WERI-Rb-1 (cell line): ENCODE data around the gene PHACTR4.
"Not testable (repeated sequence)": the region's sequence is repeated elsewhere in the genome, so short reads cannot be mapped to it uniquely, and the experiment has no call there.

ENCODE experiments used
- DNase-seq: peaks from one replicate; pipeline ENCODE4 v3.0.0-alpha.2; 2020
- H3K27ac ChIP-seq: fragments of 250-450 bp; sonication (Bioruptor Pico); 2 replicates; pipeline ENCODE4 v1.5.1; 2020; ENCODE audit warnings: mild to moderate bottlenecking, moderate library complexity
- H3K27me3 ChIP-seq: fragments of 250-450 bp; sonication (Bioruptor Pico); 2 replicates; pipeline ENCODE4 v1.5.1; 2021; ENCODE audit warnings: mild to moderate bottlenecking, low read depth, moderate library complexity; ENCODE audit not compliant: insufficient read depth, severe bottlenecking
- H3K36me3 ChIP-seq: fragments of 250-450 bp; sonication (Bioruptor Pico); 2 replicates; pipeline ENCODE4 v1.5.1; 2020; ENCODE audit warnings: mild to moderate bottlenecking, moderate library complexity
- H3K4me3 ChIP-seq: 2 replicates; pipeline ENCODE4 v1.5.1; 2011; ENCODE audit warnings: low read depth, mild to moderate bottlenecking, control low read depth, low read length
- H3K9me3 ChIP-seq: fragments of 250-450 bp; sonication (Bioruptor Pico); 2 replicates; pipeline ENCODE4 v1.5.1; 2021; ENCODE audit warnings: mild to moderate bottlenecking, moderate library complexity; ENCODE audit not compliant: severe bottlenecking
- TF ChIP-seq, protein P1 (sequence below): IDR thresholded peaks from 2 replicates; pipeline ENCODE4 v1.5.1; 2011; ENCODE audit warnings: low read depth, mild to moderate bottlenecking, control low read depth, inconsistent platforms, low read length

PHACTR4 gene

DNA sequence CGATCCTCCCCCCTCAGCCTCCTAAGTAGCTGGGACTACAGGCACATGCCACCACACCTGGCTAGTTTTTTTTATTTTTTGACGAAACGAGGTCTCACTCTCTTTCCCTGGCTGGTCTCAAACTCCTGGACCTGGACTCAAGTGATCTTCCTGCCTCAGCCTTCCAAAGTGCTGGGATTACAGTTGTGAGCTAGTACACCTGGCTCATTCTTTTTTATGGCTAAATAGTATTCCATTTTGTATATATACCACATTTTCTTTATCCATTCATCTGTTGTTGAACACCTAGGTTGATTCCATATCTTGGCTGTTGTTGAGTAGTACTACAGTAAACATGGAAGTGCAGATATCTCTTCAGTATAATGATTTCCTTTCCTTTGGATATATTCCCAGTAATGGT is 74.0 kb downstream of the PHACTR4 start:
- DNase-seq, result no peak
- Histone ChIP-seq H3K27me3 (no peaks in the 10 kb centered on the region), H3K4me3 (no peak overlapping the region), H3K36me3 (no peaks in the 10 kb centered on the region; the same call in 1 of the 2 replicates), H3K9me3 (no peaks in the 10 kb centered on the region), H3K27ac (no peak overlapping the region)
- TF ChIP-seq, protein P1, sequence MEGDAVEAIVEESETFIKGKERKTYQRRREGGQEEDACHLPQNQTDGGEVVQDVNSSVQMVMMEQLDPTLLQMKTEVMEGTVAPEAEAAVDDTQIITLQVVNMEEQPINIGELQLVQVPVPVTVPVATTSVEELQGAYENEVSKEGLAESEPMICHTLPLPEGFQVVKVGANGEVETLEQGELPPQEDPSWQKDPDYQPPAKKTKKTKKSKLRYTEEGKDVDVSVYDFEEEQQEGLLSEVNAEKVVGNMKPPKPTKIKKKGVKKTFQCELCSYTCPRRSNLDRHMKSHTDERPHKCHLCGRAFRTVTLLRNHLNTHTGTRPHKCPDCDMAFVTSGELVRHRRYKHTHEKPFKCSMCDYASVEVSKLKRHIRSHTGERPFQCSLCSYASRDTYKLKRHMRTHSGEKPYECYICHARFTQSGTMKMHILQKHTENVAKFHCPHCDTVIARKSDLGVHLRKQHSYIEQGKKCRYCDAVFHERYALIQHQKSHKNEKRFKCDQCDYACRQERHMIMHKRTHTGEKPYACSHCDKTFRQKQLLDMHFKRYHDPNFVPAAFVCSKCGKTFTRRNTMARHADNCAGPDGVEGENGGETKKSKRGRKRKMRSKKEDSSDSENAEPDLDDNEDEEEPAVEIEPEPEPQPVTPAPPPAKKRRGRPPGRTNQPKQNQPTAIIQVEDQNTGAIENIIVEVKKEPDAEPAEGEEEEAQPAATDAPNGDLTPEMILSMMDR, result no peak

DNA sequence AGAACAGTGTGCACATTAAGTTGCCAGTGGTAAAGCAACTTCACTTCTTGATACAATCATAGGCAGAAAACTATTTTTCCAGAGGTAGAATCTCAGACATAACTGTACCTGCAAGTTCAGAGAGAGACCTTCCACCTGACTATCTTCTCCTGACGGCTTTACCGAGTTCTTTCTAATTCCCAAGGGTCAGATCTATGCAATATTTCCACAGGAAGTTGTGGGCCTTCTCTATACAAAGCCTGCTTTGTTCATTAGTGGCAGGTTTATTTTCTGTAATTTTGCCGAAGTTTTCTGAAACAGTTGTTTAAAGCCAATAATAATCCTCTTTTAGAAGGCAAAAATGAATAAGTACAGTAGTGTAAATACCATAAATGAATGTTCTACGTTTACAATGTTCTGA is 78.1 kb downstream of the PHACTR4 start:
- no peak overlapping the region for H3K4me3 ChIP-seq
- TF ChIP-seq, protein P1, result no peak
- H3K36me3 ChIP-seq, result no peaks in the 10 kb centered on the region; the same call in 1 of the 2 replicates
- no peaks in the 10 kb centered on the region for H3K27me3 ChIP-seq
- no peak overlapping the region for H3K27ac ChIP-seq
- DNase-seq, result no peak
- no peaks in the 10 kb centered on the region for H3K9me3 ChIP-seq

DNA sequence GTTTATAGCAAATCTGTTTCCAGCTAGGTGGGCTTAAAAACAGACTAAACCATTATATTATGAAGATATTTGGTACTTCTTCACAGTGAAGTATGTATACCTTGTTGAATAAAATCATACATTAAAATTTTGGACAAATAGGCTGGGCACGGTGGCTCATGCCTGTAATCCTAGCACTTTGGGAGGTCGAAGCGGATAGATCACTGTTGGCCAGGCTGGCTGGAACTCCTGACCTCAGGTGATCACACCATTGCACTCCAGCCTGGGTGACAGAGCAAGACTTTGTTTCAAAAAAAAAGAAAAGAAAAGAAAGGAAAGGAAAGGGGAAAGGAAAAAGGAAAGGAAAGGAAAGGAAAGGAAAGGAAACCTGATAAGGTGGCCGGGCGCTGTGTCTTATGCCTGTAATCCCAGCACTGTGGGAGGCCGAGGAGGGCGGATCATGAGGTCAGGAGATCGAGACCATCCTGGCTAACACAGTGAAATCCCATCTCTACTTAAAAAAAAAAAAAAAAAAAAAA is 78.6 kb downstream of the PHACTR4 start:
- not testable (repeated sequence) for H3K36me3 ChIP-seq, H3K4me3 ChIP-seq, H3K9me3 ChIP-seq, H3K27ac ChIP-seq, H3K27me3 ChIP-seq, DNase-seq

DNA sequence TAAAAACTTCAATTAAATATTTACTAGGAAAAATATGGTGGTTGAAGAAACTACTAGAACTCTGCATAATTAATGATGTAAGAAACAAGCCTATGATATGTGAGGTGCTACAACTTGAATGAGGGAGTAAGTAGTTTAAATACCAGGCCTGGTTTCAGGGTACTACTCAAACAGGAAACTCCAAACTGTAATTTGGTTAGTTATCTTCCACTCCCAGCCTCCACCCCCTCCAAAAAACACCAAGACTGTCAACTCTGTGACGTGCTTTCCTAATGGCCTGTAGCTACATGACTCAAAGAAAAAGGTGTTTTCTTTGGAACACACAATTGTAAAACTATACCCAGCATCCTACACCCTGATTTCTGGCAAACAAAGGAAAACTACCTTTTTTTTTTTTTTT is 80.4 kb downstream of the PHACTR4 start:
- Histone ChIP-seq H3K4me3 (no peak overlapping the region), H3K36me3 (no peaks in the 10 kb centered on the region; the same call in 1 of the 2 replicates), H3K9me3 (no peaks in the 10 kb centered on the region), H3K27ac (no peak overlapping the region), H3K27me3 (no peaks in the 10 kb centered on the region)
- TF ChIP-seq, protein P1, result no peak
- DNase-seq, result no peak

DNA sequence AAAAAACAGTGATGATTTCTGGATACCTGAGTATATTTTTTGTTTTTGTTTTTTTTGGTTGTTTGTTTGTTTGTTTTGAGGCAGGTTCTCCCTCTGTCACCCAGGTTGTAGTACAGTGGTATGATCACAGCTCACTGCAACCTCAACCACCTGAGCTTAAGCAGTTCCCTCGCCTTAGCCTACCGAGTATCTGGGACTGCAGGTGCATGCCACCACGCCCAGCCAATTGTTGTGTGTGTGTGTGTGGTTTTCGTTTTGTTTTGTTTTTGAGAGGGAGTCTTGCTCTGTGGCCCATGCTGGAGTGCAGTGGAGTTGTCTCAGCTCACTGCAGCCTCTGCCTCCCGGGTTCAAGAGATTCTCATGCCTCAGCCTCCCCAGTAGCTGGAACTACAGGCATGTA is 81.0 kb downstream of the PHACTR4 start:
- DNase-seq, result no peak

DNA sequence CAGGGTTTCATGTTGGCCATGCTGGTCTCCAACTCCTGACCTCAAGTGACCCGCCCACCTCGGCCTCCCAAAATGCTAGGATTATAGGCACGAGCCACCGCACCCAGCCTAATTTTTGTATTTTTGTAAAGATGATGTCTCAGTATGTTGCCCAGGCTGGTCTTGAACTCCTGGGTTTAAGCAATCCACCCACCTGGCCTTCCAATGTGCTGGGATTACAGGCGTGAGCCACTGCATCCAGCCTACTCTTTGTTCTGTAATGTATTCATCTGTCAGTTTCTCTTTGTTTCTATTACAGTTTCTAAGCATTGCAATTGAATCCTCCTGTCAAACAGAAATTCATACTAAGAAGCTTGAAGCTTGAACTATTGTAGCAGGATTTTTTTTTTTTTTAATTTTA is 81.5 kb downstream of the PHACTR4 start:
- no peaks in the 10 kb centered on the region for H3K9me3 ChIP-seq
- H3K36me3 ChIP-seq, result no peaks in the 10 kb centered on the region; the same call in 1 of the 2 replicates
- H3K4me3 ChIP-seq, result no peak overlapping the region
- no peaks in the 10 kb centered on the region for H3K27me3 ChIP-seq
- DNase-seq, result no peak
- TF ChIP-seq, protein P1, result no peak
- no peak overlapping the region for H3K27ac ChIP-seq

More for the DNA sequence above, 81.0 kb downstream of the PHACTR4 start:
- no peaks in the 10 kb centered on the region for H3K27me3 ChIP-seq
- H3K36me3 ChIP-seq, result no peaks in the 10 kb centered on the region; the same call in 1 of the 2 replicates
- TF ChIP-seq, protein P1, result no peak
- H3K4me3 ChIP-seq, result no peak overlapping the region
- no peaks in the 10 kb centered on the region for H3K9me3 ChIP-seq
- no peak overlapping the region for H3K27ac ChIP-seq
